K562 (cell line): ENCODE measurements around the gene DTNBP1. TPM values are rescaled to one million over a fixed set of nuclear protein-coding genes. Genes with fewer than 3 reads are reported as not detected.

Experiments used
- CHD1 ChIP-seq: fragments of 200-600 bp; sonication (generic); IDR thresholded peaks from one replicate; pipeline ENCODE4 v1.6.1; 2012; ENCODE audit warnings: mild to moderate bottlenecking, moderate library complexity, low read length, inconsistent platforms
- DMBX1 ChIP-seq: fragments of 250-450 bp; sonication (Bioruptor Pico); IDR thresholded peaks from 2 replicates; pipeline ENCODE4 v1.8.0; 2022; ENCODE audit warnings: inconsistent platforms, mild to moderate bottlenecking, moderate library complexity, borderline replicate concordance
- ERF ChIP-seq: fragments of 450-650 bp; formaldehyde crosslinking; IDR thresholded peaks from 2 replicates; pipeline ENCODE4 v1.4.0; 2020; ENCODE audit warnings: mild to moderate bottlenecking, mixed read lengths
- FOSL1 ChIP-seq: fragments of 200-800 bp; sonication (Bioruptor generic); conservative IDR thresholded peaks from 2 replicates; pipeline ENCODE4 v1.6.1; 2016; ENCODE audit warnings: missing genetic modification characterization, missing compliant biosample characterization
- FOXA3 ChIP-seq, 2 experiments: fragments of 450-650 bp in 1 of 2; sonication (generic) in 1 of 2; formaldehyde crosslinking; IDR thresholded peaks in 1 of 2; conservative IDR thresholded peaks in 1 of 2; 2 replicates each; pipeline versions ENCODE4 v1.4.0 to v1.8.0; 2020 to 2022; ENCODE audit warnings: mild to moderate bottlenecking in 2 of 2, missing genetic modification reagents in 1 of 2
- HEY1 ChIP-seq: fragments of 250-450 bp; sonication (Bioruptor Pico); IDR thresholded peaks from 2 replicates; pipeline ENCODE4 v1.5.0; 2020; ENCODE audit warnings: mild to moderate bottlenecking, moderate library complexity, borderline replicate concordance
- HMGXB4 ChIP-seq: sonication (generic); formaldehyde crosslinking; IDR thresholded peaks from 2 replicates; pipeline ENCODE4 v1.8.1; 2023; ENCODE audit warnings: mild to moderate bottlenecking, missing genetic modification reagents
- MED1 ChIP-seq: sonication (generic); formaldehyde crosslinking; IDR thresholded peaks from 2 replicates; pipeline ENCODE4 v1.8.1; 2023; ENCODE audit warnings: missing genetic modification reagents, borderline replicate concordance
- NCOR1 ChIP-seq: fragments of 450-650 bp; IDR thresholded peaks from 2 replicates; pipeline ENCODE4 v1.6.1; 2016; ENCODE audit warnings: mild to moderate bottlenecking, moderate library complexity
- NR2F6 ChIP-seq: fragments of 450-650 bp; formaldehyde crosslinking; IDR thresholded peaks from 2 replicates; pipeline ENCODE4 v1.4.0; 2020; ENCODE audit warnings: mild to moderate bottlenecking
- POLR2B ChIP-seq: fragments of 450-650 bp; IDR thresholded peaks from 2 replicates; pipeline ENCODE4 v1.6.1; 2018; ENCODE audit warnings: low read depth; ENCODE audit not compliant: partially characterized antibody
- RAD21 ChIP-seq, 2 experiments: fragments of 250-450 bp in 1 of 2; fragments of 450-650 bp in 1 of 2; sonication (Bioruptor Pico) in 1 of 2; formaldehyde crosslinking in 1 of 2; IDR thresholded peaks in 1 of 2; conservative IDR thresholded peaks in 1 of 2; 2 replicates each; pipeline versions ENCODE4 v1.4.0 to v1.8.0; 2020 to 2022; ENCODE audit warnings: mild to moderate bottlenecking in 2 of 2, moderate library complexity in 1 of 2
- RNF219 ChIP-seq: fragments of 250-450 bp; sonication (Bioruptor Pico); IDR thresholded peaks from 2 replicates; pipeline ENCODE4 v1.5.0; 2022; ENCODE audit warnings: mild to moderate bottlenecking
- SMAD4 ChIP-seq: fragments of 250-450 bp; sonication (Bioruptor Pico); conservative IDR thresholded peaks from 2 replicates; pipeline ENCODE4 v1.8.0; 2021; ENCODE audit warnings: inconsistent platforms, mild to moderate bottlenecking, moderate library complexity
- SRSF9 ChIP-seq: fragments of 200-400 bp; formaldehyde crosslinking; IDR thresholded peaks from 2 replicates; pipeline ENCODE4 v1.6.1; 2017; ENCODE audit warnings: low read depth, low read length, borderline replicate concordance
- ZBTB12 ChIP-seq: fragments of 250-450 bp; sonication (Bioruptor Pico); IDR thresholded peaks from 2 replicates; pipeline ENCODE4 v1.4.0; 2020
- ZNF121 ChIP-seq: sonication (generic); formaldehyde crosslinking; conservative IDR thresholded peaks from 2 replicates; pipeline ENCODE4 v1.8.0; 2022; ENCODE audit warnings: missing genetic modification reagents
- ZNF175 ChIP-seq: fragments of 200-800 bp; sonication (Bioruptor generic); IDR thresholded peaks from 2 replicates; pipeline ENCODE4 v1.6.1; 2016; ENCODE audit warnings: low read depth, mild to moderate bottlenecking, missing genetic modification characterization, missing compliant biosample characterization
- ZNF311 ChIP-seq: fragments of 250-450 bp; sonication (Bioruptor Pico); IDR thresholded peaks from 2 replicates; pipeline ENCODE4 v1.4.0; 2020; ENCODE audit warnings: mild to moderate bottlenecking, moderate library complexity
- ZNF324 ChIP-seq: fragments of 250-450 bp; sonication (Bioruptor Pico); IDR thresholded peaks from 2 replicates; pipeline ENCODE4 v1.4.0; 2020; ENCODE audit warnings: mild to moderate bottlenecking
- ZNF75A ChIP-seq: fragments of 450-650 bp; formaldehyde crosslinking; IDR thresholded peaks from 2 replicates; pipeline ENCODE4 v1.4.0; 2020; ENCODE audit warnings: mild to moderate bottlenecking
- ZNF766 ChIP-seq: fragments of 200-800 bp; sonication (Bioruptor generic); conservative IDR thresholded peaks from 2 replicates; pipeline ENCODE4 v1.6.1; 2016; ENCODE audit warnings: missing genetic modification characterization, missing compliant biosample characterization
- polyA plus RNA-seq, 8 experiments: library from polyadenylated mRNA; depleted of rRNA in 4 of 8; stranded (reverse) in 5 of 8; unstranded in 3 of 8; fragments of >200 nt; fragmentation: Nextera tagmentation in 2 of 8; fragmentation: Illumina TruSeq in 1 of 8; extraction: Ambion mirVana in 2 of 8; extraction: Trizol in 1 of 8; gene quantifications; 2 replicates each; pipeline versions ENCODE4 v1.2.1 to v1.2.3, GENCODE V29; 2011 to 2014; ENCODE audit warnings: inconsistent platforms in 1 of 8, missing spikeins in 1 of 8
- total RNA-seq, 7 experiments: library from RNA; depleted of rRNA in 6 of 7; stranded (reverse); fragments of >200 nt in 6 of 7; fragmentation: Illumina TruSeq in 2 of 7; extraction: Trizol in 2 of 7; gene quantifications; 2 replicates each; pipeline versions ENCODE4 v1.2.1 to v1.2.3, GENCODE V29; 2011 to 2021; ENCODE audit warnings: low replicate concordance in 1 of 7
- TF ChIP-seq, protein P1 (sequence below): fragments of 450-650 bp; formaldehyde crosslinking; IDR thresholded peaks from 2 replicates; pipeline ENCODE4 v1.4.0; 2020; ENCODE audit warnings: mild to moderate bottlenecking, moderate library complexity

DTNBP1 gene
- total and polyA plus RNA-seq, 9 of the 15 experiments (the other 6 are each of a cell fraction or from before 2014, with no cell fraction given) = 16.7 to 54.5 (median 21.4) TPM

- TF ChIP-seq HMGXB4 (CRISPR knock-in tag) = no peak
- no peak for TF ChIP-seq MED1
- no peak for TF ChIP-seq ZNF121 (CRISPR knock-in tag)
- TF ChIP-seq CHD1 = no peak
- 0 out of 2 replicates have a peak, but pooled peaks have one; percentile 65 for TF ChIP-seq DMBX1 (CRISPR knock-in tag)
- peak; percentile 68 for TF ChIP-seq SMAD4 (CRISPR knock-in tag)
- TF ChIP-seq ERF (CRISPR knock-in tag) = 0 out of 2 replicates have a peak, but pooled peaks have one; percentile 71
- TF ChIP-seq ZNF311 (CRISPR knock-in tag) = peak; percentile 73; the same call in 1 of the 2 replicates
- no peak for TF ChIP-seq FOSL1 (tag)
- TF ChIP-seq HEY1 (CRISPR knock-in tag) = no peak
- no peak for TF ChIP-seq NR2F6 (CRISPR knock-in tag)
- TF ChIP-seq NCOR1 = no peak
- TF ChIP-seq RAD21 (CRISPR knock-in tag; conservative IDR thresholded peaks at IDR 0.05 in 1 of 2, IDR thresholded peaks at IDR 0.05 in 1 of 2) = peak; percentile 7 to 24; a peak in 2 of 4 replicates
- TF ChIP-seq ZNF766 = 0 out of 2 replicates have a peak, but pooled peaks have one; percentile 41
- TF ChIP-seq SRSF9 = no peak
- TF ChIP-seq ZNF75A = 0 out of 2 replicates have a peak, but pooled peaks have one; percentile 31
- TF ChIP-seq POLR2B = no peak
- peak in 1 of 2 experiments; percentile 63; a peak in 2 of 4 replicates for TF ChIP-seq FOXA3 (CRISPR knock-in tag; conservative IDR thresholded peaks at IDR 0.05 in 1 of 2, IDR thresholded peaks at IDR 0.05 in 1 of 2)
- peak; percentile 43; the same call in 1 of the 2 replicates for TF ChIP-seq ZNF175 (CRISPR knock-in tag)
- TF ChIP-seq ZNF324 (CRISPR knock-in tag) = 0 out of 2 replicates have a peak, but pooled peaks have one; percentile 47
- TF ChIP-seq, protein P1, sequence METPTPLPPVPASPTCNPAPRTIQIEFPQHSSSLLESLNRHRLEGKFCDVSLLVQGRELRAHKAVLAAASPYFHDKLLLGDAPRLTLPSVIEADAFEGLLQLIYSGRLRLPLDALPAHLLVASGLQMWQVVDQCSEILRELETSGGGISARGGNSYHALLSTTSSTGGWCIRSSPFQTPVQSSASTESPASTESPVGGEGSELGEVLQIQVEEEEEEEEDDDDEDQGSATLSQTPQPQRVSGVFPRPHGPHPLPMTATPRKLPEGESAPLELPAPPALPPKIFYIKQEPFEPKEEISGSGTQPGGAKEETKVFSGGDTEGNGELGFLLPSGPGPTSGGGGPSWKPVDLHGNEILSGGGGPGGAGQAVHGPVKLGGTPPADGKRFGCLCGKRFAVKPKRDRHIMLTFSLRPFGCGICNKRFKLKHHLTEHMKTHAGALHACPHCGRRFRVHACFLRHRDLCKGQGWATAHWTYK (CRISPR knock-in tag) = peak; percentile 83; the same call in 1 of the 2 replicates
- TF ChIP-seq RNF219 (CRISPR knock-in tag) = no peak
- TF ChIP-seq ZBTB12 (CRISPR knock-in tag) = 0 out of 2 replicates have a peak, but pooled peaks have one; percentile 50
Measured at GRCh38 chr6:15551798-15552197, 111.0 kb downstream of the DTNBP1 start (continued).
